GM18861 (cell line): Measurements from ENCODE around the gene NRXN3.

Experiments used
- ATAC-seq: cut with Tn5 transposase; IDR thresholded peaks from one replicate; pipeline ENCODE4 v1.9.1; 2021; ENCODE audit not compliant: unreplicated experiment

Gene NRXN3

DNA sequence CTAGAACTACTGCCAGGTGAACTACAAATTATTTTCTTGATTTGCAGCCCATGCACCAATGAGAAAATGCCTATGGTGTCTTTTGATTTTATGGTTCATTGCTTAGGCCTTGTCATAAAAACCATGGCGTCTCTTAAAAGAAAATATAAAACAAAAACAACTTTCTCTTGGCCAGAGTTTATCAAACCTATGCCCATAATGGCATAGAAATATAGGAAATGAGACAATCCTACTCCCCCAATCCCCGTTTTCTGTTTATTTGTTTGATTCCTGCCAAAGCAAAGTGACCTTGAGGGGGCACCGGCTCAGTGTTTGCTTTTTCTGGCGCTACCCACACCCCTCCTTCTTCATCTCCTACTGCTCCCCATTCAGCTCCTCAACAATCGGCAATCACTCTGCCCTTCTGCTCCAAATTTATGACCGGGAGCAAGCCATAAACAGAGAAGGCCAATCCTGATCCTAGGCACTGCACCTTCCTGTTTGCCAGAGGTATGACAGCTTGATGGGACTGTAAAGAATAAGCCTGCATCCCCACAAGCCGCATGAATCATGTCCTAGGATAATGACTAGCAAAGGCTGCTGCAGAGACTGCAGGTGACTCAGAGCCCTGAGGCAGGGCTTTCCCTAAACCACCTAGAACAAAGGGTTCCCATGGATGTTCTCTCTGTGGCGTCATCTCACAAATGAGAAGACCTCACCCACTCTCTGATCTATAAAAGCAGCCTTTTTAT lies 874.9 kb downstream of the NRXN3 start:
- ATAC-seq: no peak

DNA sequence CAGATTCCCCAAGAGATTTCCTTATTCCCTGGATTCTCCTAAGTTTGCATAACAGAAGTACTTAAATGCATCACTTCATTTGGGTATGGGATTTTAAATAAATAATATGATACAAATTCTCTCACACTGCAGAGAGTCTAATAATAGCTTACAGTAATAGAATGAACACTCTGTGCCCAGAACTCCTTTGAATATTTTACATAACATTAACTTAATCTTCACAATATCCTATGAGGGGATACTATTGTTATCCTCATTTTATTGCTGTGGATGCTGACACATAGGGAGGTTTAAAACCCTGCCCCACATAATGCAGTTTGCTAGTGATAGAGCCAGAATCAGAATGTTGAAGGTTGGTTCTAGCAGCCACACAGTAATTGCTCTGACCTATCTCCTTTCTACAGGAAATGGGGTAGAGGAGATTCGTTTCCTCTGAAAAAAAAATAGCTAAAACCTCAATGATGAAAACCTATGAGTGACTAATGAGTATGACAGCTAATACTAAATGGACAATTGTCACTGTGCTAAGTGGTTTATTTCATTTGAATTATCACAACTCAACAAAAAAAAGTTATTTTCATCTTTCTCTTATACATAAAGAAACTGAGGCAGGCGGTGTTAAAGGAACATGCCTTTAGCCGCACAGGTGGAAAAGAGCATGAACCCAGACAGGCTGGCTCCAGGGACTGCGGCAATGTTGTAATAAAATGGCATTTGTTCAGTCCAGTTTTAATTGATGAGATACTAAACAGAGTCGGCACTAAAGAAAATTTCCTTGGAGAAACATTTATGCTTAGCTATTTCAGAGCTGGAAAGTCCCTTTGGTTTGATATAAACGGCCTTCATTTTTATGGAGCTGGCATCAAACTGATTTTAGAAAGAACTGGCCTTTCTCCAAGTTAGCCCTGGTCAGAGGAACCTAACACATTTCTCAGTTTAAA lies 880.9 kb downstream of the NRXN3 start:
- ATAC-seq: no peak

DNA sequence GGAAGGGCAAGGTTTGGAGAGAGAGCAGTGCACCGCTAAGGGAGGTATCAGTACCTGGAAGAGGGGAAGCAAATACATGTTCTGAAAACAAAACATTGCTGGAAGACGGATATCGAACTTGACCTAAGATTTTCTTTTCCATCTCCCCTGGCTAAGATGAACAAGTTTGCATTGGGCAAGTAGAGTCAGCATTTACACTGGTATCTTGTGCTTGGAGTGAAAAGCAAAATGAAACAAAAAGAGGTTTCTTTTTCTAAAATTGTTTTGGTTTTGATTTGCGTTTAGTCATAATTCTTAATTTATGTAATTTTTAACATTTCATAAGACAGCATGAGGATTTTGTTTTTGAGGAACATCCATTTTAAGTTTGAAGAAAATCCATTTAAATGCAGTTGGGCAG lies 881.6 kb downstream of the NRXN3 start:
- ATAC-seq: no peak

DNA sequence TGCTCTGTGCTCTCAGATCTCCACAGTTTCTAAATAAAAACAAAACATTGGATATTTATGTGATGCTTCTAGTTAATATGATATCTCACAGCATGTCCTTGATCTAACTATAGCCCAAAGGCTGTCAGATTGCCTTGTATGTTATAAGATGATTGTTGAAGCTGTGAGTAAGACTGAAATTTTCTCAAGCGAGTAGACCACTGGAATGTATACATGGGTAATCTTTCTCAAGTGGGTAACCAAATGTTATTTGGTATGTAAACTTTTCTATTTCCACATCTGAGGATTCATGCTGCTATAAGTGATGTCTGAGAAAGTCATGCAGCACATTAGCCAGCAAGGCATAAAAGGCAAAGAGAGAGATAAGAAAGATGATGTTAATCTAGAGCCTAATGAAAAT lies 886.7 kb downstream of the NRXN3 start:
- no peak for ATAC-seq

GRCh38 chr14:79057333-79057732 lies 887.2 kb downstream of the NRXN3 start:
- no peak for ATAC-seq

DNA sequence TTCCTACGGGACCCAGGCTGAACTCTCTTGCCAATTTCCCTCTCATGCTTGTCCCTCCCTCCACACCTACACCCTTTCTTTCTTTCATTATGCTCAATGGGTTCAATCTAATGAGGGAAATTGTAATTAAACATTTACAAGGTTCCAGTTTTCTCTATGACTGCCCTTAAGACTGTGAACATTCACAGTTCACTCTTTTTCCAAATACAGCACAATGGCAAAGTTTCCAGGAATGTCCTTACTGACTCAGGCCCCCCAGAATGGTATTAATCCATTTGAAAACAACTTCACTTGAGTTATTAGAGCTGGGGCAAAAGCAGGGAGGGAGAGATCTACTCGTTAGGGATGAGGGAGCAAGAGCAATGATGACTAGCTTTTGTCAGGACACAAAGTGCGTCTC lies 892.1 kb downstream of the NRXN3 start:
- ATAC-seq: no peak

DNA sequence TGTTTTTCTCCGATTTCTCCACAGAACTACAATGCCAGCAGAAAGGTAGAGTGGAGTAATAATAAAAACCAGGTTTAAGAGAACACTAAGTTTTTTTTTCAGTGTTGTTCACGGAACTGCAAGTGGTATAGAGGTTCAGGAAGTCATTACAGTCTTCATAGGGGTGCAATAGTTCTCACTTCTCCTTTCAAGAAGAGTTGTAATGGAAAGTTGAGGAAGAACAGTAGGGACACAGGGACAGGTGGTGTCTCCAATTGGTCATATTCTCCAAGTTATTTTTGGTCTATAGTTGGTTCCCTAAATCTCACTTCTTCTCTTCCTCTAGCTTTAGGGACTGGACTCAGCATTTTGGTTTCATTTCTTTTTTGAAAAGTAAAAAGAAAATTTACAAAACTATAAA lies 894.0 kb downstream of the NRXN3 start:
- no peak for ATAC-seq

- no peak for ATAC-seq
These were observed 904.3 kb downstream of the NRXN3 start for GRCh38 chr14:79074510-79074909.

DNA sequence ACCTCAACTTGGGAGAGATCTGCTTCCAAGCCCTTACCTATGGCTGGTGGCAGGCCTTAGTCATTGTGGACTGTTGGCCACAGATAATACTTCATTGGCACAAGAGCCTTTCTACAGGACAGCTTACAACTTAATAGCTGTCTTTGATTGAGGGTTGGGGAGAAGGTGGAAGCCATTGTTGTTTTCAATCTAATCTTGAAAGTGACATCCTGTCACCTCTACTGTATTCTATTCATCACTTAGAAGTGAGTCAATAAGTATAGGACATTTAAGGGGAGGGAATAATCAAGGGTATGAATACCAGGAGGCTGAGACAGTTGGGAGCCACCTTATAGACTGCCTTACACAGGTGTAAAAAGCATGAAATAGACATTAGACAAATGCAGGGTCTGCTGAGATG lies 906.3 kb downstream of the NRXN3 start:
- no peak for ATAC-seq

DNA sequence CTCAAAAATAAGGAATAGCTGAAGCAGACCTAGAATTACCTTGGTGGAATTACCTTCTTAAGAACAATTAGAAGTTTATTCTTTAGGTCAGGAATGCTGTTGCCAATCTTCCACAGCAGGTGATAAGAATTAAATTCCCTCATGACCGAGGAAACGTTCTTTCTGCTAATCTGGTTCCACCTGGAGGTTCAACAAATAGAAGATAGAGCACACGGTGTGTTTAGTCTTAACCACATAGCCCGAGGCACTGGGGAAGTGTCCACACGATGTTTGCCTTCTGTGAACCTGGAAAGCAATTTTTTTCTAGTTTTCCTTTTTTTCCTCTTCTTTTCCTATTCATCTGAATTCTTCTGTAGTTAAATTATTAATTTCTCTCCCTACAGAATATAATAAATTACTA lies 906.9 kb downstream of the NRXN3 start:
- no peak for ATAC-seq

DNA sequence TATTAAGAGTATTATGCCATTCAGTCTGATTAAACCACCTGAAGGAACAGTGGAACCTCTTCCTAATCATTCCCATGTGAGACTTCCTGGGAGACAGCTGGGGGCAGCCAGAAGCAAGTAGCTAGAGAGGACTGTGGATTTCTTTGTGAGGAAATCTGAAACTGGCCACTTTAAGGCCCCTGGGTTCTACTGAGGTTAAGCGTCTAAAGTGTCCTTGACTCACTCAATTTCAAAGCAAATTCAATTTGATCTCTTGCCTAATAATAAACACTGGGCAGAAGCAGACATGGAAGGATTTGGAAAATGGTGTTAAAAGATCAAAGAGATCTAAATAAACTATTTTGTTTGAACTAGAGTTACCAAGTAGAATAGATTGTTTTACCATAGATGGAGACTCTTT lies 909.9 kb downstream of the NRXN3 start:
- no peak for ATAC-seq

DNA sequence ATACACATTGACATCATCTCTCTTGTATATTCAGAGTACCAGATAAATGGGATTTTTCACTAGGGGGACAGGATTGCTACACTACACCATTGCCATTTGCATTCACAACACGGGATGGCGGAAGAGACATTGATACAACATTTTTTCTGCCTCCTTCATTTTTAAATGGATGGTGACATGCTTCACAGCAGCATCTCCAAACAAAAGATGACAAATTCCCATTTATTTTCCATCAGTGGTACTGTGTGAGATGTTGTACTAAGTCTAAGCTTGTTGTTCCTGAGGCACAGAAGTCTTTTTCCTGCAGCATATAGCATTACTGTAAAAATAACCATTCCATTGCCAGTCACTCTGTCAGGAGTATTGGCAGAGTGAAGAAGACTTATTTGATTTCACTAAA lies 912.7 kb downstream of the NRXN3 start:
- ATAC-seq: no peak

DNA sequence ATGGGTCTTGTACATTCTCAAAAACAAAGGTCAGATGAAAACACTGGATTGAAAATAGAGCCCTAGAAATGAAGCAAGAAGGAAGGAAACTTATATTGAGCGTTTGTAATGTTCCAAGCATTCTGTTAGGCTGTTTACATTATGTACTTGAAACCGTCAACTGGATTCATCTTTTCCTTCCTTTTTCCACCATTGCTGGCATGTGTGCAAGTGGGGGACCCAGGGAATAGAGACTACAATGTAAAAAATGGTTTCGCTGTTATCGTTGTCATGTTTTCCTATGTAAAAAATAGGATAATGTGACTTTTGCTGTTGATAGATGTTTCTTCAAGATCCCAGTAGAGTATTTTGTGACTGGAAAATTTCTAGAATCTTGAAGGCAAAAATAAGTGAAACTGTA lies 913.2 kb downstream of the NRXN3 start:
- ATAC-seq: no peak

- no peak for ATAC-seq
These were observed 914.7 kb downstream of the NRXN3 start for GRCh38 chr14:79084861-79085260.

GRCh38 chr14:79089576-79089975 lies 919.4 kb downstream of the NRXN3 start:
- no peak for ATAC-seq

DNA sequence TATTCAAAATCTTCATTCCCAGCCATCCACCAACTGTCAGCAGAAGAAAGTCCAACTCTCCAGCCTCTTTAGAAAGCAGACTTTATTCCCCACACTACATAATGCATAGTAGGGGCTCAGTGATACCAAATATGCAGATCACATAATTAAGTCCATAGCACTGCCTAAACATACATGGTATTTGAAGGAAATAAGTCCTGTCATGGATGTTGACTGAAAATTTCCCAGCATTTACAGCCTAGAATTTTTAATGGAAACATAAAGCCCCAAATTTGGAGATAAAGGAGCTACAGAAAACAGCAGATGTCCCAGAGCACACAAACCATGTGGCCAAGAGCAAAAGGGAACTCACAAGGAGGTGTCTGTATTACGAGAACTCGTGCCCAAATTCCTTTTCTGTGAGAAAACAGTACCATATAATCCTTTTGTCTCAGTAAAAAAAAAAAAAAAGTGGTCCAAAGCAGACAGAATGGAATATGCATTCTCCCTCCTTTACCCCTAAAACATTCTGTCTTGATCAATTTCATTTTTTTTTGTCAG lies 920.5 kb downstream of the NRXN3 start:
- no peak for ATAC-seq

GRCh38 chr14:79091381-79091963 lies 921.3 kb downstream of the NRXN3 start:
- no peak for ATAC-seq

DNA sequence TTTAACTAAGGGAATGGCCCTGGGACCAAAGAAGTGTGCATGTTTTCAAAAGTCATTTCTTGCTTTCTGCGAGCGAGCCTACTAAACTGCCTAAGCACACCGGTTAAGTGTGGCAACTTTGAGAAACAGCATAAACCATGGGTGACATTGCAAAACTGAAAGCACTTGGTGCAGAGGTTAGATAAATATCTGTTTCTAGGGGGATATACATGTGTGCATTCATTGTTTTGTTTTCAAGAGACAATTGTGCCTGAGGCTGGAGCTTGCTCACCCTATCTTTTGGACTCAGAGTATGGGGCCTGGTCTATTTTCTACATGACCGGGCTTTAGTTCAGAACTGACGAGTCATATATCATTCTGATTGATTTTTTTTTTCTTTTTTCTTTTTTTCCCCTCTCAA lies 923.4 kb downstream of the NRXN3 start:
- no peak for ATAC-seq

GRCh38 chr14:79094951-79095350 lies 924.8 kb downstream of the NRXN3 start:
- no peak for ATAC-seq

GRCh38 chr14:79096811-79097210 lies 926.6 kb downstream of the NRXN3 start:
- no peak for ATAC-seq

- ATAC-seq: no peak
These were observed 928.2 kb downstream of the NRXN3 start for GRCh38 chr14:79098324-79098723.

DNA sequence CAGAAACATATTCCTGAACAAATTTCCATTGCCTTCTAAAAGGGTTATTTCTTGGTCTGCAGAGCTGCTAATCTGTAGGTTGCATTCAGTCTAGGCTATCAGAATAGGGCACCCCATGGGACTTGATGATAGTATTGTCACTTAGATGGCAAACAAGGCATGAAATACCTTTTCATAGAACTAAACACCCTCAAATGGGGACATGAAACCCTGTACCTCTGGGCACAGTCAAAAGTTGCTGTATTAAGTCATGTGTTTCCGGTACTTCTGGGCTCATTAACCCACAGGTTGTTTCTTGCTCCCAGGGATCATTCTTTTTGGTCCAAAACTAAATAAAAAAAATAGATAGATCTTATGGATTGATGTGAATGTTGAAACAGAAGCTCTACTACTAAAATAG lies 930.4 kb downstream of the NRXN3 start:
- no peak for ATAC-seq
